ENCODE data around the gene PCBP2.
A peak's percentile ranks its signal among the peaks of the same experiment; 100 is the strongest.

Gene PCBP2

GRCh38 chr12:53492188-53492587 lies 40.3 kb downstream of the PCBP2 start:
- H3K4me3 ChIP-seq, result peak overlapping the region; percentile 54 to 71
- intact Hi-C loops (cut with DNase I; ENCODE audit: low total_unique reads), result no loop called here
- peak in 1 of 2 donors; percentile 29 for DNase-seq

GRCh38 chr12:53492830-53493609 lies 41.1 kb downstream of the PCBP2 start:
- peak; percentile 92 to 95 for DNase-seq
- no peaks in the 10 kb centered on the region for H3K27me3 ChIP-seq
- intact Hi-C loops (cut with DNase I; ENCODE audit: low total_unique reads), result no loop called here
- peak overlapping the region; percentile 54 to 71 for H3K4me3 ChIP-seq
- H3K9me3 ChIP-seq, result no peaks in the 10 kb centered on the region
- H3K27ac ChIP-seq, result peak overlapping the region; percentile 72 to 81
- peaks cover 0 to 3% (median 1%) of the 10 kb centered on the region in 3 donors for H3K36me3 ChIP-seq
- peaks cover 0 to 23% (median 19%) of the 10 kb centered on the region in 4 donors for H3K4me1 ChIP-seq
- no peak for TF ChIP-seq CTCF (IDR thresholded peaks at IDR 0.05)

More at GRCh38 chr12:53492188-53492587, 40.3 kb downstream of the PCBP2 start:
- H3K36me3 ChIP-seq, result peaks cover 0 to 12% (median 7%) of the 10 kb centered on the region in 3 donors
- TF ChIP-seq CTCF (IDR thresholded peaks at IDR 0.05), result no peak
- H3K27ac ChIP-seq, result peak overlapping the region; percentile 72 to 81
- H3K27me3 ChIP-seq, result no peaks in the 10 kb centered on the region
- H3K4me1 ChIP-seq, result peaks cover 0 to 23% (median 19%) of the 10 kb centered on the region in 4 donors
- H3K9me3 ChIP-seq, result no peaks in the 10 kb centered on the region

GRCh38 chr12:53493610-53494391 lies 41.9 kb downstream of the PCBP2 start:
- Histone ChIP-seq H3K27ac (peak overlapping the region; percentile 72 to 81), H3K4me1 (peaks cover 0 to 30% (median 23%) of the 10 kb centered on the region in 4 donors), H3K9me3 (no peaks in the 10 kb centered on the region), H3K27me3 (no peaks in the 10 kb centered on the region), H3K36me3 (no peaks in the 10 kb centered on the region), H3K4me3 (peak overlapping the region; percentile 54 to 71)
- no peak for TF ChIP-seq CTCF (IDR thresholded peaks at IDR 0.05)
- intact Hi-C loops (cut with DNase I; ENCODE audit: low total_unique reads), result no loop called here
- DNase-seq, result peak in 1 of 2 donors; percentile 64

DNA sequence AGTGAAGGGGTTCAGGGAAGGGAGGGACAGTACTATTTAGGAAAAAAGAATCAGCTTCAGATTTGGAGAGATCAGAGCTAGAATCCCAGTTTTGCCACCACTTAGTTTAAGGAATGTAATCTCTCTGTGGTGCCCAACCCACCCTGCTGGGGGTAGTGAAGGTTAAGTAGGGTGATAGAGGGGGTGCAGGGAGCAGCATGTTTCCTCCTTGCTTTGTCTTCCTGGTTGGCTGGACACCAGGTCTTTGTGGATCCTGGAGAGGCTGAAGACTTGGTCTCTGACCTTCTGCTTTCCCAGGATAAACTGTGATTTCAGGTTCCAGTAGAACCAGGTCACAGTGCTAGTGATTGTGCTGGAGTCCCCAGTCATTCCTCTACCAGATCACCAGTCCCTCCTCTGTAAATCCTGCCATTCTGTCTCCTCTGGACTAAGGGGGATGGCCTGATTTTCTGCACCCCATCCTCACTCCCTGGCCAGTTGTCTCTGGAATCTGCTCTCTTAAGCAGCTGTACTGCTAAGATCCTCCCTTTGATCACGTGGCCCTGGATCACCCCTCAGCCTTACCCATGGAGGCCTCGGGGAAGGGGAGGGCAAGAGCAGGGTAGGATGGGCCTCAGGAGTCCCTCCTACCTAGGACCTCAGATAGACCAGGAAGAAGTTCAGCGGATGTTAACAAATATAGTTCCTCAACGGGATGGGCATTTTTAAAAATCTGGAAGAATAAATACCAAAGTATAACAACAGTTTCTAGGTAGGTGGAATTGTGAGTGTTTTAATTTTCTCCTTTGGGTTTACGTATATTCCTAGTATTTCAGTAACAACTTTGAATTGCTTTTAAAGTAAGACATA lies 44.2 kb downstream of the PCBP2 start:
- intact Hi-C loops (cut with DNase I; ENCODE audit: low total_unique reads), result no loop called here
- DNase-seq, result peak; percentile 72
- no peaks in the 10 kb centered on the region for H3K36me3 ChIP-seq
- TF ChIP-seq CTCF (IDR thresholded peaks at IDR 0.05), result no peak
- H3K9me3 ChIP-seq, result no peaks in the 10 kb centered on the region
- H3K27ac ChIP-seq, result peak overlapping the region; percentile 14 to 16
- no peak overlapping the region for H3K4me3 ChIP-seq
- no peaks in the 10 kb centered on the region for H3K27me3 ChIP-seq
- peaks cover 0 to 37% (median 27%) of the 10 kb centered on the region in 4 donors for H3K4me1 ChIP-seq

DNA sequence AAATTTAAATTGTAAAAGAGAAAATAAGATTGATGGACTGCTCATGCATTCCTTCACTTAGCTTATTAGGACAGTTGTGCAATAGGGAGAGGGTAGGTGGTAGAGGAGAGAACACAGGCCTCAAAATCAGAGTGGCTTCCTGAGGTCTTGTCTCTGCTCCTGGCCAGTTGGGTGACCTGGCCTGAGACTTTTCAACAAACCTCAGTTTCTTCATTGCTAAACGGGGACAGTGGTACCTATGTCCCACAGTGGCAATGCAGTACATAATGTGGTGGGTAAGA lies 44.8 kb downstream of the PCBP2 start:
- TF ChIP-seq CTCF (IDR thresholded peaks at IDR 0.05), result no peak
- DNase-seq, result peak in 1 of 2 donors; percentile 10
- no peaks in the 10 kb centered on the region for H3K9me3 ChIP-seq
- peak overlapping the region; percentile 16 to 29 for H3K27ac ChIP-seq
- peaks cover 0 to 41% (median 30%) of the 10 kb centered on the region in 4 donors for H3K4me1 ChIP-seq
- H3K27me3 ChIP-seq, result no peaks in the 10 kb centered on the region
- H3K36me3 ChIP-seq, result no peaks in the 10 kb centered on the region
- intact Hi-C loops (cut with DNase I; ENCODE audit: low total_unique reads), result no loop called here
- H3K4me3 ChIP-seq, result no peak overlapping the region
